Mucosa of stomach (tissue), 1 donor: ENCODE measurements around the gene PSME4.
"Not testable (repeated sequence)": the region's sequence is repeated elsewhere in the genome, so short reads cannot be mapped to it uniquely, and the experiment has no call there.

Source experiments
- H3K27me3 ChIP-seq: one replicate; pipeline ENCODE4 v1.7.0; 2013; ENCODE audit warnings: mild to moderate bottlenecking, low read length; ENCODE audit not compliant: control insufficient read depth, insufficient read depth
- H3K36me3 ChIP-seq: one replicate; pipeline ENCODE4 v1.7.0; 2013; ENCODE audit warnings: low read length; ENCODE audit not compliant: control insufficient read depth, insufficient read depth
- H3K4me1 ChIP-seq: one replicate; pipeline ENCODE4 v1.7.0; 2013; ENCODE audit warnings: mild to moderate bottlenecking, low read length; ENCODE audit not compliant: control insufficient read depth, insufficient read depth
- H3K4me3 ChIP-seq: one replicate; pipeline ENCODE4 v1.7.0; 2013; ENCODE audit warnings: low read length
- H3K9ac ChIP-seq: one replicate; pipeline ENCODE4 v1.7.0; 2013; ENCODE audit warnings: mild to moderate bottlenecking, low read length, moderate library complexity
- H3K9me3 ChIP-seq: one replicate; pipeline ENCODE4 v1.7.0; 2013; ENCODE audit warnings: mild to moderate bottlenecking, low read length, moderate library complexity; ENCODE audit not compliant: control insufficient read depth
- donor health status: Pancreatic carcinoma.

The PSME4 gene

GRCh38 chr2:53851052-53851757 is 119.6 kb downstream of the PSME4 start:
- H3K4me1 ChIP-seq, H3K9ac ChIP-seq, H3K9me3 ChIP-seq, H3K27me3 ChIP-seq, H3K4me3 ChIP-seq, H3K36me3 ChIP-seq: not testable (repeated sequence)

- Histone ChIP-seq H3K36me3 (no peaks in the 10 kb centered on the region), H3K9ac (no peak overlapping the region), H3K9me3 (no peaks in the 10 kb centered on the region), H3K27me3 (no peaks in the 10 kb centered on the region), H3K4me1 (no peaks in the 10 kb centered on the region), H3K4me3 (no peak overlapping the region)
These were observed 122.7 kb downstream of the PSME4 start for GRCh38 chr2:53848062-53848461.

- no peaks in the 10 kb centered on the region for H3K36me3 ChIP-seq
- no peaks in the 10 kb centered on the region for H3K9me3 ChIP-seq
- H3K4me1 ChIP-seq = no peaks in the 10 kb centered on the region
- no peak overlapping the region for H3K4me3 ChIP-seq
- H3K9ac ChIP-seq = no peak overlapping the region
- H3K27me3 ChIP-seq = no peaks in the 10 kb centered on the region
These were observed 127.2 kb downstream of the PSME4 start for GRCh38 chr2:53843595-53843994.

- H3K36me3 ChIP-seq = no peaks in the 10 kb centered on the region
- H3K4me3 ChIP-seq = no peak overlapping the region
- no peaks in the 10 kb centered on the region for H3K27me3 ChIP-seq
- H3K4me1 ChIP-seq = no peaks in the 10 kb centered on the region
- H3K9ac ChIP-seq = no peak overlapping the region
- no peaks in the 10 kb centered on the region for H3K9me3 ChIP-seq
These were observed 127.9 kb downstream of the PSME4 start for GRCh38 chr2:53842891-53843290.

GRCh38 chr2:53841651-53842050 is 129.1 kb downstream of the PSME4 start:
- H3K9ac ChIP-seq, H3K4me1 ChIP-seq, H3K4me3 ChIP-seq, H3K36me3 ChIP-seq, H3K27me3 ChIP-seq, H3K9me3 ChIP-seq: not testable (repeated sequence)

- Histone ChIP-seq H3K4me1 (no peaks in the 10 kb centered on the region), H3K27me3 (no peaks in the 10 kb centered on the region), H3K9me3 (no peaks in the 10 kb centered on the region), H3K36me3 (no peaks in the 10 kb centered on the region), H3K4me3 (no peak overlapping the region), H3K9ac (no peak overlapping the region)
These were observed 130.2 kb downstream of the PSME4 start for GRCh38 chr2:53840580-53840979.

- H3K27me3 ChIP-seq, H3K9ac ChIP-seq, H3K4me3 ChIP-seq, H3K36me3 ChIP-seq, H3K9me3 ChIP-seq, H3K4me1 ChIP-seq: not testable (repeated sequence)
These were observed 140.9 kb downstream of the PSME4 start for GRCh38 chr2:53829980-53830290.

GRCh38 chr2:53829273-53829979 is 141.4 kb downstream of the PSME4 start:
- Histone ChIP-seq H3K9me3 (no peaks in the 10 kb centered on the region), H3K9ac (no peak overlapping the region), H3K36me3 (no peaks in the 10 kb centered on the region), H3K4me3 (no peak overlapping the region), H3K4me1 (no peaks in the 10 kb centered on the region), H3K27me3 (no peaks in the 10 kb centered on the region)

- Histone ChIP-seq H3K27me3 (no peaks in the 10 kb centered on the region), H3K9me3 (no peaks in the 10 kb centered on the region), H3K36me3 (no peaks in the 10 kb centered on the region), H3K4me3 (no peak overlapping the region), H3K4me1 (no peaks in the 10 kb centered on the region), H3K9ac (no peak overlapping the region)
These were observed 142.5 kb downstream of the PSME4 start for GRCh38 chr2:53828331-53828730.

GRCh38 chr2:53827398-53828175 is 143.2 kb downstream of the PSME4 start:
- Histone ChIP-seq H3K4me3 (no peak overlapping the region), H3K9me3 (no peaks in the 10 kb centered on the region), H3K4me1 (no peaks in the 10 kb centered on the region), H3K36me3 (no peaks in the 10 kb centered on the region), H3K27me3 (no peaks in the 10 kb centered on the region), H3K9ac (no peak overlapping the region)

GRCh38 chr2:53826587-53827397 is 144.0 kb downstream of the PSME4 start:
- no peaks in the 10 kb centered on the region for H3K36me3 ChIP-seq
- no peak overlapping the region for H3K4me3 ChIP-seq
- H3K9ac ChIP-seq = no peak overlapping the region

GRCh38 chr2:53826030-53826410 is 144.8 kb downstream of the PSME4 start:
- H3K9ac ChIP-seq = no peak overlapping the region

More at GRCh38 chr2:53826587-53827397, 144.0 kb downstream of the PSME4 start:
- no peaks in the 10 kb centered on the region for H3K27me3 ChIP-seq
- H3K9me3 ChIP-seq = no peaks in the 10 kb centered on the region
- no peaks in the 10 kb centered on the region for H3K4me1 ChIP-seq

More at GRCh38 chr2:53826030-53826410, 144.8 kb downstream of the PSME4 start:
- Histone ChIP-seq H3K4me3 (no peak overlapping the region), H3K4me1 (no peaks in the 10 kb centered on the region), H3K27me3 (no peaks in the 10 kb centered on the region), H3K9me3 (no peaks in the 10 kb centered on the region), H3K36me3 (no peaks in the 10 kb centered on the region)
